ENCODE measurements around the gene RIOX2. TPM values are rescaled to one million over a fixed set of nuclear protein-coding genes. Genes with fewer than 3 reads are reported as not detected.
"Not testable (repeated sequence)": the region's sequence is repeated elsewhere in the genome, so short reads cannot be mapped to it uniquely, and the experiment has no call there.

RIOX2 gene
- total RNA-seq, 2 experiments from 2014 or later, result 46.5 to 46.7 TPM

DNA sequence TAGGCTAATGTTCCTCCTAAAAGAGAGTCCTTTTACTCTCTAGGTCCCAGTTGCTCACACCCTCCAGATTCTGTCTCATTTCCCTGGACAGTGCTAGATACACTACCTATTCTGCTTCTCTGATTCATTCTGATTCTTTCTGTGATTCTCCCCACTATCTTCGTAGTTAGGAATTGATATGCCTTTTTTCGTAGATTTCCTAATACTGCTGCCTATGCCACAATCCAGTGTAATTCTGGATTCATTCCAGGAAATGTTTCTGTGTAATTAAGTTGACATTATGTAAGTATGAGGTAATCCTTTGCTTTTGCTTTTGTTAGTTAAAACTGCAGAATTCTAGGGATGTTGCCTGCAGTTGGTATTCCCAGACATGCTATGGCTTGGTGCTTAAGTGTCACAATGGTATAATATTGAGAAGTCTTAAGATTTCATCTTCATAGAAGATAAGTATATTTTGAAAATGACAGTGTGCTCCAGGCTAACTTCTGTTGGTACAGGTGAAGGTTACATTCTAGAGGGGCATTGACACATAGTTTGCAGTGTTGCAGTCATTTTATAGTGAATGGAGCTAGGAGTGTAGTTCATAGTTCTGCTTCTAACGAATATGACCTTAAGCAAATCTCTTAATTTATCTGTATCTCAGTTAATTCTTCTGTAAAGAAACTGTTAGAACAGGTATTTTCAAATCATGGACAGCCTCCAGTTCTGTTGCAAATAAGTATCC lies 54.3 kb downstream of the RIOX2 start:
- POLR2A ChIA-PET, result no interaction called here
- Mint-ChIP-seq H3K27ac (no peak overlapping the region), H3K4me3 (no peak overlapping the region), H3K36me3 (ENCODE audit: low read depth) (peaks cover 78% of the 10 kb centered on the region), H3K9me3 (peaks cover 6% of the 10 kb centered on the region), H3K4me1 (peaks cover 16% of the 10 kb centered on the region), H3K27me3 (no peaks in the 10 kb centered on the region)
- no peak for DNase-seq
- CTCF ChIA-PET, result no interaction called here

GRCh38 chr3:97916576-97916975 lies 55.7 kb downstream of the RIOX2 start:
- Mint-ChIP-seq H3K36me3 (ENCODE audit: low read depth) (peaks cover 72% of the 10 kb centered on the region), H3K27ac (no peak overlapping the region), H3K9me3 (peaks cover 6% of the 10 kb centered on the region), H3K4me1 (peaks cover 25% of the 10 kb centered on the region), H3K4me3 (no peak overlapping the region), H3K27me3 (no peaks in the 10 kb centered on the region)
- CTCF ChIA-PET, result interaction anchor here (0.5 kb wide), 1 partner anchor 295 kb away, joined by 7 read pairs; no protein-coding TSS in a partner anchor
- no peak for DNase-seq
- POLR2A ChIA-PET, result interaction anchor here (1.4 kb wide), 1 partner anchor 95 kb away, joined by 3 read pairs; the partner anchor contains the start of gene CRYBG3

- no peak overlapping the region for H3K4me3 Mint-ChIP-seq
- peaks cover 6% of the 10 kb centered on the region for H3K9me3 Mint-ChIP-seq
- peaks cover 67% of the 10 kb centered on the region for H3K36me3 Mint-ChIP-seq (ENCODE audit: low read depth)
- ChIA-PET POLR2A (interaction anchor here (0.7 to 1.0 kb wide), 3 partner anchors 26 to 93 kb away, joined by 3 to 4 read pairs (median 3); partner anchors contain the start of gene CRYBG3), CTCF (interaction anchor here (1.0 to 1.1 kb wide), 2 partner anchors 107 to 108 kb away, joined by 3 read pairs; no protein-coding TSS in a partner anchor)
- peaks cover 40% of the 10 kb centered on the region for H3K4me1 Mint-ChIP-seq
- no peak for DNase-seq
- no peak overlapping the region for H3K27ac Mint-ChIP-seq
- H3K27me3 Mint-ChIP-seq, result no peaks in the 10 kb centered on the region
Measured at GRCh38 chr3:97914388-97914787, 57.8 kb downstream of the RIOX2 start.

DNA sequence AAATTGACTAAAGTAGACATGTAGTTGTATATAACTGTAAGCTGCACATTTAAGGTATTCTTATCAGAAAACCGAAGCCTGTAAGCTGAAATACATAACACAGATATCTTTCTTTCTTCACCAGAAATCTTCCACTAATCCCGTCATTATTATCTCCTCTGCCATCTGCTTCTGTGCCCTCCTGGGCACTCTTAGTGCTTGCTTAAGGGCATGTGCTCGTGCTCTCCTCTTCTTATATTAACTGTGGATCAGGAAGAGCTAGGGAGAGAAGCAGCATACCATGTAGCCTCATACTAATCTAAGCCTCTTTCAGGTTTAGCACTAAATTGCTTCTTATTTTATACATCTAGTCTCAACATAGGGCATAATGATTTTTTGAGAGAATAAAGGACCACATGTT lies 60.8 kb downstream of the RIOX2 start:
- peak overlapping the region; percentile 96 for H3K27ac Mint-ChIP-seq
- H3K27me3 Mint-ChIP-seq, result no peaks in the 10 kb centered on the region
- no peak overlapping the region for H3K4me3 Mint-ChIP-seq
- H3K9me3 Mint-ChIP-seq, result peaks cover 10% of the 10 kb centered on the region
- peaks cover 40% of the 10 kb centered on the region for H3K4me1 Mint-ChIP-seq
- DNase-seq, result no peak
- peaks cover 54% of the 10 kb centered on the region for H3K36me3 Mint-ChIP-seq (ENCODE audit: low read depth)
- ChIA-PET CTCF (interaction anchor here (1.3 kb wide), 1 partner anchor 90 kb away, joined by 3 read pairs; the partner anchor contains the start of gene CRYBG3), POLR2A (interaction anchor here (0.9 to 1.9 kb wide), 8 partner anchors 13 to 147 kb away, joined by 3 to 5 read pairs (median 4); partner anchors contain the start of genes ARL6 and CRYBG3)

- ChIA-PET POLR2A (interaction anchor here (0.9 to 1.9 kb wide), 8 partner anchors 14 to 147 kb away, joined by 3 to 5 read pairs (median 4); partner anchors contain the start of genes ARL6 and CRYBG3), CTCF (interaction anchor here (1.1 kb wide), 1 partner anchor 10 kb away, joined by 3 read pairs; no protein-coding TSS in a partner anchor)
- Mint-ChIP-seq H3K27me3 (no peaks in the 10 kb centered on the region), H3K4me3 (peak overlapping the region; percentile 87), H3K27ac (peak overlapping the region; percentile 96), H3K36me3 (ENCODE audit: low read depth) (peaks cover 52% of the 10 kb centered on the region), H3K4me1 (peaks cover 40% of the 10 kb centered on the region), H3K9me3 (peaks cover 10% of the 10 kb centered on the region)
- DNase-seq, result peak; percentile 38
Measured at GRCh38 chr3:97910931-97911351, 61.3 kb downstream of the RIOX2 start.

- Mint-ChIP-seq H3K9me3 (peaks cover 10% of the 10 kb centered on the region), H3K36me3 (ENCODE audit: low read depth) (peaks cover 50% of the 10 kb centered on the region), H3K27ac (peak overlapping the region; percentile 96), H3K4me1 (peaks cover 40% of the 10 kb centered on the region), H3K4me3 (peak overlapping the region; percentile 87)
- CTCF ChIA-PET, result interaction anchor here (1.1 kb wide), 1 partner anchor 10 kb away, joined by 3 read pairs; no protein-coding TSS in a partner anchor
- H3K27me3 Mint-ChIP-seq, result not testable (repeated sequence)
- POLR2A ChIA-PET, result interaction anchor here (1.1 to 1.9 kb wide), 7 partner anchors 14 to 146 kb away, joined by 3 to 5 read pairs (median 4); partner anchors contain the start of genes ARL6 and CRYBG3
- DNase-seq, result peak; percentile 63
Measured at GRCh38 chr3:97910236-97910831, 61.9 kb downstream of the RIOX2 start.

- ChIA-PET CTCF (interaction anchor here (1.1 kb wide), 1 partner anchor 11 kb away, joined by 3 read pairs; no protein-coding TSS in a partner anchor), POLR2A (interaction anchor here (1.1 to 1.8 kb wide), 2 partner anchors 88 to 145 kb away, joined by 3 to 5 read pairs; partner anchors contain the start of genes ARL6 and CRYBG3)
- Mint-ChIP-seq H3K9me3 (peaks cover 10% of the 10 kb centered on the region), H3K27ac (peak overlapping the region; percentile 96), H3K4me3 (peak overlapping the region; percentile 87), H3K36me3 (ENCODE audit: low read depth) (peaks cover 46% of the 10 kb centered on the region), H3K4me1 (peaks cover 37% of the 10 kb centered on the region)
- H3K27me3 Mint-ChIP-seq, DNase-seq: not testable (repeated sequence)
Measured at GRCh38 chr3:97909830-97910229, 62.4 kb downstream of the RIOX2 start.

DNA sequence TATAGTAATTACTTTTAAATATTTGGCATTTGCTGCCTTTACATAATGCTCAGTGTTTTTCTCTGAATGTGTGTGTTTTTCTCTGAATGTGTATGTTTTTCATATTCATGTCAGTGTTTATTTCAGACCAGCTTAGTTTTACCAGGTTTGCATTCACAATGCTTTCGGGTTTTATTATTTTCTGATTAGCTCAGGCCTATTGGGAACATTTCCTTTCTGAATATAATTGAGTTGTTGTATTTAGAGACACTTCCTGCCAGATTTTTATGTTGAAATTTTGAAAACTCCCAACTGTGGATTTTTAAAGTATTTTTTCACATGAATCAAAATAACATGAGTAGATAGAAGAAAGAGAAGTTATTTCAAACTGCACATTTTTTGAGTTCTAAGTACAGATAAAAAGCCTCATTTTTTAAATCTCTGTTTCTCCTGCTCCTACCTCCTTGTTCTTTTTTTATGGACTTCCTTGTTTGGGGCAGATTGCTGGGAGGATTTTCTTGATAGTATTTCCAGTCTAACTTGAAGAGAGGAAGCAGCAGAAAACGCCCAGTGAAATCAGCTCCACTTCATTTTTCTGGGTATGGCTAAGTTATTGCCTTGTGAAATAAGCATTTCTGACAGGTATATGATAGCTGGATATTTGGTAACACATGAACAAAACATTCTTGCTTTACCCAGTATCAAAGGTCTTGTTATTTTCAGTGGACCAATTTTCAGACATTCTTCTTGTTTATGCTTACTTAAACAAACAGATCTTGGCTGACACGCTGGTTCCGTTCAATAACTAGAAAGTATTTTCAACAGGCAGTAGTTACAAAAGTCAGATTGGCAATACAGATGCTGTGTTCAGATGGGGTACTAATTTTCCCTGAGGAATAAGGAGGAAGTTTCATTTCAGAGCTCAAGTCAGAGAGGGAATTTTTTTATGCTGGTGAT lies 70.7 kb downstream of the RIOX2 start:
- Mint-ChIP-seq H3K4me3 (no peak overlapping the region), H3K9me3 (no peaks in the 10 kb centered on the region), H3K36me3 (ENCODE audit: low read depth) (peaks cover 43% of the 10 kb centered on the region), H3K4me1 (peaks cover 2% of the 10 kb centered on the region), H3K27ac (no peak overlapping the region), H3K27me3 (no peaks in the 10 kb centered on the region)
- CTCF ChIA-PET, result no interaction called here
- POLR2A ChIA-PET, result no interaction called here
- no peak for DNase-seq

DNA sequence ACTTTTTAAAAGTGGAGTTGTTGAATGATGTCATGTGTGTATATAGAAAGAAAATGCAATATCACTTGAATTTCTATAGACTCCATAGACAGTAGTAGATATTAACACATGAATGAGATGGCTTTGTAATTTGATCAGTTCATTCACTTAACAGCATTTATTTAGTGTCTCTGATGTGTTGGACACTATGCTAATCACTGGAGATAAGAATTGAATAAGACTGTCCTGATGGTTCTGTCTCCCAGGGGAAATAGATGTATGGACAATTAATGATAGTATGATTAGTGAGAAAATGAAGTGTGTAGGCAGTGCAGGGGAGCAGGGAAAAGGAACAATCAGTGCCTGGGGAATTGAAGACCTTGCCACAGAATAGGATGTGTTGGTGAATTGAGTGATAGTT lies 72.9 kb downstream of the RIOX2 start:
- CTCF ChIA-PET, result no interaction called here
- POLR2A ChIA-PET, result no interaction called here
- Mint-ChIP-seq H3K27me3 (no peaks in the 10 kb centered on the region), H3K27ac (no peak overlapping the region), H3K4me3 (no peak overlapping the region), H3K4me1 (peaks cover 2% of the 10 kb centered on the region), H3K36me3 (ENCODE audit: low read depth) (peaks cover 46% of the 10 kb centered on the region), H3K9me3 (no peaks in the 10 kb centered on the region)
- no peak for DNase-seq

DNA sequence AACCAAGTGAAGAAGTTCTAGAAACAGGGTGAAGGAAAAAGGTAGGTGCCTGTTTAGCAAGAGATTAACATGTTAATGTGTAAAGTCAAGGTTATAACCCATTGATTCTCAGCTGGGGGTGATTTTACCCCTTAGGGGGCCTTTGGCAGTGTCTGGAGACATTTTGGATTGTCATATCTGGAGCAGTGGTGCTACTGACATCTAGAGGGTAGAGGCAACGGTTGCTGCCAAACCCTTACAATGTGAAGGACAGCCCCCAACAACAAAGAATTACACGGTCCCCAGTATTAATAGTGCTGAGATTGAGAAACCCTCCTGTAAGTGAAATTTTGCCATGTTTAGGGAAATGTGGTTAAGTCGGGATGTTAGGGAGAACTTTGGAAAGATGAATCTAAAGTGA lies 75.7 kb downstream of the RIOX2 start:
- CTCF ChIA-PET, result no interaction called here
- no peaks in the 10 kb centered on the region for H3K27me3 Mint-ChIP-seq

DNA sequence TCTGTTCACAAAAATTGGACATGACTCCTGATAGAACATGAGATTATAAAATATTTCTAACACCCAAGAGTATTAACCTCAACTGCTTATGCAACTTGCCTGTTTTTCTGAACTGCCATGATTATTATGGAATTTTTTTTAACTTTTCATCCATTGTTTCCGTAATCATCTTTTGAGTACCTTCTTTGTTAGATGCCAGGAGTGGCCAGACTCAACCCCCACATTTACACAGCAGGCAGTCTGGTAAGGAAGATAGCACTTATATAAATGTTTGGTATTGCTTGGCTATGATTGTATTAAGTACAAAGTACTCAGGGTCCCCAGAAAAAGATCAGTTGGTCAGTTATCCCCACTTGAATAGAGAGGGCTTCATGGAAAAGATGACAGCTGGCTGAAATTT lies 76.1 kb downstream of the RIOX2 start:
- no peak overlapping the region for H3K4me3 Mint-ChIP-seq
- POLR2A ChIA-PET, result no interaction called here
- DNase-seq, result no peak
- H3K27ac Mint-ChIP-seq, result no peak overlapping the region
- no peaks in the 10 kb centered on the region for H3K27me3 Mint-ChIP-seq
- H3K4me1 Mint-ChIP-seq, result no peaks in the 10 kb centered on the region
- CTCF ChIA-PET, result no interaction called here
- no peaks in the 10 kb centered on the region for H3K9me3 Mint-ChIP-seq
- peaks cover 36% of the 10 kb centered on the region for H3K36me3 Mint-ChIP-seq (ENCODE audit: low read depth)

More for the DNA sequence above, 75.7 kb downstream of the RIOX2 start:
- H3K27ac Mint-ChIP-seq, result no peak overlapping the region
- H3K4me3 Mint-ChIP-seq, result no peak overlapping the region
- peaks cover 2% of the 10 kb centered on the region for H3K4me1 Mint-ChIP-seq
- H3K36me3 Mint-ChIP-seq (ENCODE audit: low read depth), result peaks cover 40% of the 10 kb centered on the region
- no peak for DNase-seq
- POLR2A ChIA-PET, result no interaction called here
- no peaks in the 10 kb centered on the region for H3K9me3 Mint-ChIP-seq

GRCh38 chr3:97895216-97895615 lies 77.0 kb downstream of the RIOX2 start:
- CTCF ChIA-PET, result interaction anchor here (1.5 kb wide), 1 partner anchor 9 kb away, joined by 4 read pairs; no protein-coding TSS in a partner anchor
- POLR2A ChIA-PET, result no interaction called here

More at GRCh38 chr3:97895216-97895615, 77.0 kb downstream of the RIOX2 start:
- H3K9me3 Mint-ChIP-seq, result no peaks in the 10 kb centered on the region
- no peaks in the 10 kb centered on the region for H3K27me3 Mint-ChIP-seq
- H3K4me3 Mint-ChIP-seq, result no peak overlapping the region
- no peaks in the 10 kb centered on the region for H3K4me1 Mint-ChIP-seq
- H3K27ac Mint-ChIP-seq, result no peak overlapping the region
- no peak for DNase-seq
- peaks cover 33% of the 10 kb centered on the region for H3K36me3 Mint-ChIP-seq (ENCODE audit: low read depth)
